Mucosa of rectum (tissue), 2 donors: ENCODE data around the gene URAD.
A peak's percentile ranks its signal among the peaks of the same experiment; 100 is the strongest.
"Not testable (repeated sequence)": the region's sequence is repeated elsewhere in the genome, so short reads cannot be mapped to it uniquely, and the experiment has no call there.

Experiments used
- H3K27ac ChIP-seq, 2 donors: one replicate each; pipeline ENCODE4 v1.7.0; 2013; ENCODE audit warnings: inconsistent platforms in 2 of 2, low read depth in 2 of 2, low read length in 2 of 2
- H3K27me3 ChIP-seq, 2 donors: one replicate each; pipeline ENCODE4 v1.7.0; 2013; ENCODE audit warnings: low read length in 2 of 2; ENCODE audit not compliant: control insufficient read depth in 2 of 2, insufficient read depth in 2 of 2
- H3K36me3 ChIP-seq, 2 donors: one replicate each; pipeline ENCODE4 v1.7.0; 2013; ENCODE audit warnings: low read length in 2 of 2; ENCODE audit not compliant: control insufficient read depth in 2 of 2, insufficient read depth in 2 of 2
- H3K4me1 ChIP-seq, 2 donors: one replicate each; pipeline ENCODE4 v1.7.0; 2013; ENCODE audit warnings: low read length in 2 of 2, mild to moderate bottlenecking in 1 of 2; ENCODE audit not compliant: control insufficient read depth in 2 of 2, insufficient read depth in 2 of 2
- H3K4me3 ChIP-seq, 2 donors: one replicate each; pipeline ENCODE4 v1.7.0; 2013; ENCODE audit warnings: low read length in 2 of 2
- H3K9ac ChIP-seq, 2 donors: one replicate each; pipeline ENCODE4 v1.7.0; 2013; ENCODE audit warnings: low read length in 2 of 2, low read depth in 1 of 2, mild to moderate bottlenecking in 1 of 2
- H3K9me3 ChIP-seq, 2 donors: one replicate each; pipeline ENCODE4 v1.7.0; 2013; ENCODE audit warnings: low read length in 2 of 2; ENCODE audit not compliant: control insufficient read depth in 2 of 2
- donor health status: healthy.
- donor health status: Normal muscosa, but diverticular disease.

The URAD gene

GRCh38 chr13:27988520-27988919 lies at the start of gene URAD:
TSS of gene URAD (minus strand) at chr13:27988693. CDS start at chr13:27988637, 56 bp downstream.
- no peak within 1 kb of the TSS for H3K27ac ChIP-seq
- no peak within 1 kb of the TSS for H3K9ac ChIP-seq
- no peak within 1 kb of the TSS for H3K4me3 ChIP-seq
- H3K27me3 ChIP-seq = no peaks in the 10 kb centered on the region
- peaks cover 0 to 2% of the 10 kb centered on the region in 2 donors for H3K4me1 ChIP-seq
- H3K36me3 ChIP-seq = no peaks in the 10 kb centered on the region
- no peaks in the 10 kb centered on the region for H3K9me3 ChIP-seq

- H3K9me3 ChIP-seq = no peaks in the 10 kb centered on the region
- H3K9ac ChIP-seq = no peak overlapping the region
- no peaks in the 10 kb centered on the region for H3K4me1 ChIP-seq
- H3K4me3 ChIP-seq = no peak overlapping the region
- H3K36me3 ChIP-seq = no peaks in the 10 kb centered on the region
- H3K27ac ChIP-seq = no peak overlapping the region
- H3K27me3 ChIP-seq = no peaks in the 10 kb centered on the region
Observed at GRCh38 chr13:28037399-28037798, 48.9 kb upstream of the URAD start.

GRCh38 chr13:28035146-28035782 lies 46.8 kb upstream of the URAD start:
- Histone ChIP-seq H3K27me3 (peaks cover 0 to 3% of the 10 kb centered on the region in 2 donors), H3K36me3 (no peaks in the 10 kb centered on the region), H3K4me1 (no peaks in the 10 kb centered on the region), H3K9me3 (no peaks in the 10 kb centered on the region), H3K4me3 (no peak overlapping the region), H3K27ac (peak overlapping the region; percentile 35 to 49), H3K9ac (no peak overlapping the region)

GRCh38 chr13:28033894-28034655 lies 45.6 kb upstream of the URAD start:
- Histone ChIP-seq H3K4me3 (no peak overlapping the region), H3K27me3 (peaks cover 0 to 3% of the 10 kb centered on the region in 2 donors), H3K9me3 (no peaks in the 10 kb centered on the region), H3K27ac (no peak overlapping the region), H3K36me3 (no peaks in the 10 kb centered on the region), H3K4me1 (no peaks in the 10 kb centered on the region), H3K9ac (no peak overlapping the region)

GRCh38 chr13:28032438-28032837 lies 43.9 kb upstream of the URAD start:
- H3K27ac ChIP-seq, H3K9me3 ChIP-seq, H3K4me1 ChIP-seq, H3K36me3 ChIP-seq, H3K9ac ChIP-seq, H3K27me3 ChIP-seq, H3K4me3 ChIP-seq: not testable (repeated sequence)

GRCh38 chr13:28031896-28032288 lies 43.4 kb upstream of the URAD start:
- Histone ChIP-seq H3K27me3 (peaks cover 0 to 3% of the 10 kb centered on the region in 2 donors), H3K36me3 (no peaks in the 10 kb centered on the region), H3K4me3 (no peak overlapping the region), H3K4me1 (no peaks in the 10 kb centered on the region), H3K27ac (peak overlapping the region in 1 of 2 donors; percentile 14), H3K9ac (no peak overlapping the region), H3K9me3 (no peaks in the 10 kb centered on the region)

- Histone ChIP-seq H3K9ac (no peak overlapping the region), H3K36me3 (no peaks in the 10 kb centered on the region), H3K4me1 (no peaks in the 10 kb centered on the region), H3K27me3 (peaks cover 0 to 3% of the 10 kb centered on the region in 2 donors), H3K9me3 (no peaks in the 10 kb centered on the region), H3K4me3 (no peak overlapping the region), H3K27ac (peak overlapping the region in 1 of 2 donors; percentile 14)
Observed at GRCh38 chr13:28031220-28031895, 42.9 kb upstream of the URAD start.

GRCh38 chr13:28027607-28028364 lies 39.3 kb upstream of the URAD start:
- no peak overlapping the region for H3K9ac ChIP-seq
- no peaks in the 10 kb centered on the region for H3K9me3 ChIP-seq
- H3K27me3 ChIP-seq = peaks cover 0 to 3% of the 10 kb centered on the region in 2 donors
- no peaks in the 10 kb centered on the region for H3K36me3 ChIP-seq
- no peaks in the 10 kb centered on the region for H3K4me1 ChIP-seq
- H3K27ac ChIP-seq = no peak overlapping the region
- H3K4me3 ChIP-seq = no peak overlapping the region

GRCh38 chr13:28027071-28027470 lies 38.6 kb upstream of the URAD start:
- Histone ChIP-seq H3K4me3 (no peak overlapping the region), H3K36me3 (no peaks in the 10 kb centered on the region), H3K9me3 (no peaks in the 10 kb centered on the region), H3K27ac (no peak overlapping the region), H3K4me1 (no peaks in the 10 kb centered on the region), H3K27me3 (peaks cover 0 to 3% of the 10 kb centered on the region in 2 donors), H3K9ac (no peak overlapping the region)
